HG02678 (cell line): ENCODE data around the gene STAG1.
"Not testable (repeated sequence)": the region's sequence is repeated elsewhere in the genome, so short reads cannot be mapped to it uniquely, and the experiment has no call there.

Experiments
- ATAC-seq: cut with Tn5 transposase; IDR thresholded peaks from one replicate; pipeline ENCODE4 v1.9.1; 2021; ENCODE audit warnings: mild to moderate bottlenecking, moderate library complexity; ENCODE audit not compliant: unreplicated experiment

Gene STAG1

DNA sequence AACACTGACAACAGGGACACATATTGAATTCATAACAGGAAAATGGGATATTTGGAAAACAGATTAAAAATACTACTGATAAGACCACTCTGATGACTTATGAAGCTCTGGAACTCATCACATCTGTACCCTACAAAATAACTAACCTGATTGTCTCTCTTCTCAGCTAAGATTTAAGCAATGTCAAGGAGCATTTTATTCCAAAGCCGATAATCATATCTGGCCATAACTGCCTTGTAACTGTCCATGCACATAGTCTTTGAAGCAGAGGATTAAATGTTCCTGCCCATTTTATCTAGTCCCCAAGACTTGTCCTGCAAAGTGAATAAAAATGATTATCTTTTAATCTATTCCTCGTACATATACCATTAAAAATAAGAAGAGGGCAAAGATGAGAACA is 234.1 kb downstream of the STAG1 start:
- no peak for ATAC-seq

- no peak for ATAC-seq
Observed at GRCh38 chr3:136516656-136517055, 235.5 kb downstream of the STAG1 start.

- no peak for ATAC-seq
Observed at GRCh38 chr3:136516095-136516494, 236.1 kb downstream of the STAG1 start.

GRCh38 chr3:136514533-136514932 is 237.6 kb downstream of the STAG1 start:
- not testable (repeated sequence) for ATAC-seq

DNA sequence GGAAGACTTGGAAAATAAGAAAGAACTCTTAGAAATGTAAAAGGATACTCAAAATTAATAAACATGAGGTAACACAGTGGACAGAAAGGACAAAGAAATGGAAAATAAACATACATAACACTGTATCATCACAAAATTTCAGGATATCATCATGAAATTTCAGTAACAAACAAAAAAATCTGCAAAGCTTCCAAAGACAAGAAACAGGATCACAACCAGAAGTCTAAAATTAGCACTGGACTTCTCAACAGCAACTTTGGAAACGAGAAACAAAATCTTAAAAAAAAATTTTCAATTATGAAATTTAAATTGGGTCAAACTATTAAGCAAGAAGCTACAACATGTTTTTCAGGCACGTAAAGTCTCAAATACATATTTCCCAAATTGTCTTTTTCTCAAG is 238.8 kb downstream of the STAG1 start:
- ATAC-seq = no peak

DNA sequence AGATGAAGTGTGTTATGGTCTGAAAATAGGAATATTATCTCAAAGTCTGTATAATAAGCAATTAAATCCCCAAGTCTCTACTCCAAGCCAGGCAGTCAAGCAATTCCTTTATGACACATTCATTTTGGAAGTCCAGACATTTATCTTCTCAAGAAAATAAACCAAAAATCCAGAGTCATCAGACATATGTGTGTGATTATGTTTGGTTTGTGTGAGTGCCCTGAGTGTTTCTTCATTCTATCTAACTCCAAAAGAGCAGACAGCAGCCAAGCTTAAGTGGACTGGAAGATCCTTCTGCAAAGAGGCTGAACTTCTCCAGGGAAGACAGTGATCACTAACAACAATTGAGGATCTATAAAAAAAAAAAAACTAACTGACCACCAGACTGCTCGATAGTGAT is 239.8 kb downstream of the STAG1 start:
- ATAC-seq = no peak

DNA sequence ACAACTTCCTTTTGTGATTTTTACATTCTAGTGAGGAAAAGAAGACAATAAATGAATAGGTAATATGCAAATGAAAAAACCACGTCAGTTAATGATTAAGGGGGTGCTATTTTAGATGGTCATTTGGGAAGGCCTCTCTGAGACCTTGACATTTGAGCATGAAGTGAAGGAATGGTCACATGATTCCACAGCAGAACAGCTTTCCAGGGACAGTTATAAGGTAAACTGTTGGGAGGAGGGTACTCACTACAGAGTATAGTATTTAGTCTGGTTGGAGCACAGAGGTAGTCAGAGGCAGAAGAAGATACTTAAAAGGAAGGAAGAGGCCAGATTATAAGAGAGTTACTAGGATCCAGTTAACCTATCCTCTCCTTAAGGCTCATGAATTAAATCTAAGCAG is 246.5 kb downstream of the STAG1 start:
- ATAC-seq = no peak

DNA sequence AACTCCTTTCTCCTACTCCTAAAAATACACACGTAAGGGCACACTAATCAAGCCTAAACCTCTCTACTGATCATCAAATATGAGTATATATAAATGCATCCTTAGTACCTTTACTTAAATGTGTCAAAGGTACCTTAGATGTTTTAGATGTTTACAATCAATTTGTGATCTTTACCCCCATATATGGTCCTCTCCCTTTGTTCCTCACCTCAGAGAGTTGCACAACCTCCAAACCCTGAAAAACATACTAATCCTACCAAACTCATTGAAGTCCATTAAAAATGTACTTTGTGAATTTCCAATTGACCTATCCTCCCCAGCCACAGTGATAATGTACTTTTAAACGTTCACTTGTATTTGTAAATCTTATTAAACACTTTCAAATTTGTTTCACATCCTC is 249.1 kb downstream of the STAG1 start:
- no peak for ATAC-seq

DNA sequence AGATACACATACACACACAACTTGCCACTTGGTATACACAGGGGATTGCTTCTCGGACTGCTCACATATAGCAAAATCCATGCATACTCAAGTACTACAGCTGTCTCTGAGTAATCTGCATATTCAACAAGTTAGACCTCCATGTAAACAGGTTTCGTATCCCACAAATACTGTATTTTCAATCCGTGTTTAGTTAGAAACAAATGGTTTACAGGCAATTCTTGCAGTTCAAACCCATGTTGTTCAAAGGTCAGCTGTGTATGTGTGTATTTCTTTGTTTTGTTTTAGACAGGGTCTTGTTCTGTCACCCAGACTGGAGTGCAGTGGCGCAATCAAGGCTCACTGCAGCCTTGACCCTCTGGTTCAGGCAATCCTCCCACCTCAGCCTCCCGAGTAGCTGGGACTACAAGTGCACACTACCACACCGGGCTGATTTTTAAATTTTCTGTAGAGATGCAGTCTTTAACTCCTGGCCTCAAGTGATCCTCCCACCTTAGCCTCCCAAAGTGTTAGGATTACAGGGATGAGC is 253.2 kb downstream of the STAG1 start:
- no peak for ATAC-seq

DNA sequence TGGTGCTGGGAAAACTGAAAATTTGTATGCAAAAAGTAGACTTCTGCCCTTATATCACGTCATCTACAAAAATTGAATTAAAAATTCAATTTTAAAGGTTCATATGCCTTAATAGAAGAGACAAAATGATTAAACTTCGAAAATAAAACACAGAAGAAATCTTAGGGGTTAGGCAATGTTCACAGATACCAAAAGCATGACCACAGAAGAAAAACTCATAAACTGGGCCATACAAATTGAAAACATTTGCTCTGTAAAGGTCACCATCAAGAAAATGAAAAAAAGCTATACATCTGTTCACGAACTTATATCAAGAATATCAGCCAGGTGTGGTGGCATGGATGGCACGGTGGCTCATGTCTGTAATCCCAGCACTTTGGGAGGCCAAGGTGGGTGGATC is 257.0 kb downstream of the STAG1 start:
- no peak for ATAC-seq

- no peak for ATAC-seq
Observed at GRCh38 chr3:136490646-136491405, 261.4 kb downstream of the STAG1 start.

DNA sequence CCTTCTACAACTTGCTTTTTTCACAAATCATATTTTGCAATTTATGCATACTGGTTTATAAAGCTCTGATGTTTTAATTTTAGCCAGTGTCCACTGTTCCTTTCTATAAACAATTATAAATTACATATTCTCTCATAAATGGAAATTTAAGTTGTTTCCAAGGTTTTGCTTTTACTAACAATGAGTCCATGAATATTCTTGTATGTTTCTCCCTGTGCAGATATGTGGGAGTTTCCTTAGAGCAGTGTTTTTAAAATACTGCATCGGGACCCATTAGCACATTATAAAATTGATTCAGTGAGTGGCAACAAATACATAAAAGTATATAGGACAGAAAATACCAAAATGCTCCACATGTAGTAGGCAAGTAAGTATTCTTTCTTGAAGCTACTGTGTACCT is 266.4 kb downstream of the STAG1 start:
- ATAC-seq = no peak

GRCh38 chr3:136476280-136476679 is 275.9 kb downstream of the STAG1 start:
- ATAC-seq = no peak

- ATAC-seq = not testable (repeated sequence)
Observed at GRCh38 chr3:136474876-136475275, 277.3 kb downstream of the STAG1 start.

GRCh38 chr3:136473716-136474326 is 278.4 kb downstream of the STAG1 start:
- no peak for ATAC-seq

- ATAC-seq = no peak
Observed at GRCh38 chr3:136465296-136465695, 286.9 kb downstream of the STAG1 start.

DNA sequence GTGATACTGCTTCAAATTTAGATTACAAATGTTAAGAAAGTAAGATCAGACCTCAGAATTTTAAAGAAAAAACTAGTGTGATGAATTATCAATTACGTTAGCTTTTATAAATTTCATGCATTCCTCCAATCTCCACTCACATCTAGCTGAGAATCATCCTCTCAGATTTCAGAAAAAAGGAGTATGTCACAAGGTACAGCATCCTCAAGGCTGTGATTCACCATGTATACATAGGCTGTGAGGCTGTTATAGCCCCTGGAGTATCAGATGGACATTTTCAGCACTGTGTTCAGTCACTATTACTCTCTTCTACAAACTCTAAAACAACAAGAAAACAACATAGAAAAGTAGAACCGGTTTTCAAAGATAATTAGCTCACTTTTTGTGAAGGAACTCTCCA is 287.7 kb downstream of the STAG1 start:
- no peak for ATAC-seq

DNA sequence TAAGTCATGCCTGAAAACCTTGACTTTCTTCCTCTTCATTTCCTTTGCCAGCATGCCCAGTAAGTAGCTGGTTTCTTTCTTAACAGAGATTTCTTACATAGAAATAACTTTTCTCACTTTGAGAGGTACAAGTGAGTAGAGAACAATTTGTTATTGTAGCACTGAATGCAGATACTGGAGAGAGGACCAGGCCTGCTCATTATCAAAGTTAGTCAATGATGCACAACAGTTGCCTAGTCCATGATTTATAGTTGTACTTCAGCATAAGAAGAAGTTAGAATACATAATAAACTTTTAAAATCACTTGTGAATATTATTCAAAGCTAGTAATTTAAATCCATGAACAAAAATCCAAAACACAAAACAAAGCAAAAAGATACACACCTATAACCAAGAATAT is 289.0 kb downstream of the STAG1 start:
- no peak for ATAC-seq

DNA sequence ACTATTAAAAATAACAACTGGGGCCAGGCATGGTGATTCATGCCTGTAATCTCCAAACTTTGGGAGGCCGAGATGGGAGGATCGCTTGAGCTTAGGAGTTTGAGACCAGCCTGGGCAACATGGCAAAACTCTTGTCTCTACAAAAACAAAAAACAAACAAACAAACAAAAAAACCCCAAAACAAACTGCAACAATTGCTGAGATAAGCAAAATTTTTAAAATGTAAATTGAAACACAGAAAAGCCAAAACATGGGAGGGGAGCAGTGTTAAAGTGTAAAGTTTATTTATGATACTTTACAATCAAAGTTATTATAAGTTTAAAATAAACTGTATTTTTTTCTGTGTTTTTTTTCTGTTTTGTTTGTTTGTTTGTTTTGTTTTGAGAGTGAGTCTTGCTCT is 294.4 kb downstream of the STAG1 start:
- no peak for ATAC-seq

GRCh38 chr3:136456196-136456595 is 296.0 kb downstream of the STAG1 start:
- no peak for ATAC-seq

DNA sequence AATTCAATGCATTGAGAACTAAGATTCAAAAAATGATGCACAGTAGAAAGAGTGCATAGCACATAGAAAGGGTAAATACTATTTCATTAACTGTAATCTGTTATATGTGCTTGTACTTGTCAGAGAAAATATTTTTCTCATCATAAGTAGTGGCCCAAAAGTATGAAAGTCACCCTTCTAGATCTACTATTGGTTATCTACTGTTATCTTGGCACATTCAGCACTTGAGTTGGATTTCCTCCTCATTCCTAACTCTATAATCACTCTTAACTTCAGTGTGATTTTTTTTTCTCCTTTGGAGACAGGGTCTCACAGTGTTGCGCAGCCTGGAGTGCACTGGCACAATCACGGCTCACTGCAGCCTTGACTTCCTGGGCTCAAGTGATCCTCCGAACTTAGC is 307.6 kb downstream of the STAG1 start:
- no peak for ATAC-seq

DNA sequence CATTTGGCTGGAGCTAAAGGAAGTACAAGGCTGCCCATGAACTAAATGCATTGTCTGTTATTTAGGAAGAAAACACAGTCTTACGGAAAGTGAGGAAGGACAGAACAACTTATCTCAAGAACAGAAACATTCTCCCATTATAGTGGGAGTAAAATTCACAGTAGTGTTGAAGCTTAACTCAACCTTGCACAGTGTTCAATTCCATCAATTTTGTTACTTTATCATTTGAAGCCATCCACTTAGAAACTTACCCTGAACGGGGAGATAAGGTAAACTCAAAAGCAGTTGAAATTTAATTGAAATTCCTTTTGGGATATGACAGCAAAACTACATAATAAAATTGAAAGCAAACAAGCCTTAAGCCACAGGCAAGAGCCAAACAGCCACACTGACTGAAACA is 315.1 kb downstream of the STAG1 start:
- ATAC-seq = no peak

- no peak for ATAC-seq
Observed at GRCh38 chr3:136434429-136434828, 317.7 kb downstream of the STAG1 start.
